Body of pancreas (tissue), 4 donors: ENCODE results near the gene MYH11. TPM values are rescaled to one million over a fixed set of nuclear protein-coding genes. Genes with fewer than 3 reads are reported as not detected.
A peak's percentile ranks its signal among the peaks of the same experiment; 100 is the strongest.
"Not testable (repeated sequence)": the region's sequence is repeated elsewhere in the genome, so short reads cannot be mapped to it uniquely, and the experiment has no call there.

Experiments
- ATAC-seq: fragments of 150-250 bp; one replicate; pipeline ENCODE4 v1.9.1; 2016
- DNase-seq, 4 donors: peaks; one replicate each; pipeline ENCODE4 v3.0.0-alpha.2; 2019
- H3K27ac ChIP-seq, 4 donors: fragments of 200-600 bp; sonication (generic); 1 replicate in 3 of 4; 2 replicates in 1 of 4; pipeline versions ENCODE4 v1.5.1 to v1.6.1; 2016 to 2019; ENCODE audit warnings: mild to moderate bottlenecking in 1 of 4, mixed read lengths in 1 of 4, moderate library complexity in 1 of 4
- H3K27me3 ChIP-seq, 2 donors: fragments of 200-600 bp; sonication (generic); one replicate each; pipeline ENCODE4 v1.6.0; 2016; ENCODE audit warnings: mild to moderate bottlenecking in 1 of 2
- H3K36me3 ChIP-seq, 2 donors: fragments of 200-600 bp; sonication (generic); replicated peaks in 1 of 2; 2 replicates each; pipeline ENCODE4 v1.5.1; 2016; ENCODE audit warnings: low read depth in 2 of 2; ENCODE audit not compliant: insufficient read depth in 1 of 2
- H3K4me1 ChIP-seq: fragments of 200-600 bp; sonication (generic); one replicate; pipeline ENCODE4 v1.6.0; 2016
- H3K4me3 ChIP-seq, 2 donors: fragments of 200-600 bp; sonication (generic); 1 replicate in 1 of 2; 2 replicates in 1 of 2; pipeline ENCODE4 v1.5.1; 2016 to 2019
- H3K9me3 ChIP-seq, 3 donors: fragments of 200-600 bp; sonication (generic); 1 replicate in 2 of 3; 2 replicates in 1 of 3; pipeline ENCODE4 v1.5.1; 2016
- POLR2A ChIP-seq, 3 donors: fragments of 450-650 bp; IDR thresholded peaks; one replicate each; pipeline ENCODE4 v1.6.1; 2016; ENCODE audit warnings: antibody characterized with exemption in 3 of 3, mild to moderate bottlenecking in 2 of 3
- WGBS, 2 donors: methylation state at CpG; one replicate each; pipeline ENCODE4 v1.1.5; 2017; 5-methylcytosine and 5-hydroxymethylcytosine counted together
- intact Hi-C: fragments of 100-400 bp; cut with DNase I; formaldehyde crosslinking; loops from one replicate; pipeline ENCODE4 v1.15.1; 2023
- total RNA-seq, 2 donors: library from RNA; depleted of rRNA; stranded (reverse); fragments of >200 nt; gene quantifications; one replicate each; pipeline ENCODE4 v1.1.0, GENCODE V29; 2016
- TF ChIP-seq, protein P1 (sequence below), 7 experiments: fragments of 450-650 bp in 4 of 7; fragments of 200-600 bp in 3 of 7; sonication (generic) in 3 of 7; IDR thresholded peaks; one replicate each; pipeline ENCODE4 v1.5.1; 2016 to 2019; ENCODE audit warnings: antibody characterized with exemption in 7 of 7

Gene MYH11
- total RNA-seq, 2 donors from 2014 or later, result 14.2 to 19.7 TPM

DNA sequence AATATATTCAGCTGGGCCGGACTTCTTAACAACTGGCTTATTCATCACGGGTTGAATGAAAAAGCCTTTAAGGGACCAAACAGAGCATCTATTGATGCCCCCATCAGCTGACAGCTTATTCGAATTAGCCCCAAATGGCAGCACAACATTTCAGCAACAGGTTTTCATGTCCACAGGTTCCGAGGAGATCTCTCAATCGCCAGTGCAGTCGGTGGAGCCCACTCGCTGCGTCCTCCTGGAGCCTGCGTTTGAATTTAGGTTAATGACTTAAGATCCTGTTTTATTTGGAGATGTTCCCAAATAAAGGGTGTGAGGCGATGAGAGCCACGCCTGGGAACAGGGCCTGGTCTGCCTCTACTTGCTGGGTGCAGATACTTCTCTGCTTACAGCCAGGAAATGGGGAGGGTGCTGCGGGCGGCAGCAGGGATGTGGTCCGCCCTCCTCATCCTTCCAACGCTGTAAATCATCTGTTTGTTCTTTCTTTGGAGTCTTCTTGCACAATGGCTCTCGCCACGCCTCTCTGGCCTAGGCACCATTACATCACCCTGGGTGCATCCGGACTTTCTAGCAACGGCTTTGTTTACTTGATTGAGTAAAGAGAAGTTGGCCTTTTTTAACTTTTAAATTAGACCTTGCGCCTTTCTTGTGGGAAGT, 184.2 kb downstream of the MYH11 start:
- Histone ChIP-seq H3K36me3 (peaks cover 0 to 8% of the 10 kb centered on the region in 2 donors), H3K9me3 (no peaks in the 10 kb centered on the region), H3K4me1 (no peaks in the 10 kb centered on the region), H3K27me3 (no peaks in the 10 kb centered on the region), H3K4me3 (no peak overlapping the region), H3K27ac (peak overlapping the region in 2 of 4 donors; percentile 41 to 63)
- intact Hi-C loops, result no loop called here
- ATAC-seq, result peak; percentile 74
- WGBS, 2 donors, result 63 to 76% methylated on average over 18 to 20 of the region's 20 CpGs
- TF ChIP-seq, protein P1, sequence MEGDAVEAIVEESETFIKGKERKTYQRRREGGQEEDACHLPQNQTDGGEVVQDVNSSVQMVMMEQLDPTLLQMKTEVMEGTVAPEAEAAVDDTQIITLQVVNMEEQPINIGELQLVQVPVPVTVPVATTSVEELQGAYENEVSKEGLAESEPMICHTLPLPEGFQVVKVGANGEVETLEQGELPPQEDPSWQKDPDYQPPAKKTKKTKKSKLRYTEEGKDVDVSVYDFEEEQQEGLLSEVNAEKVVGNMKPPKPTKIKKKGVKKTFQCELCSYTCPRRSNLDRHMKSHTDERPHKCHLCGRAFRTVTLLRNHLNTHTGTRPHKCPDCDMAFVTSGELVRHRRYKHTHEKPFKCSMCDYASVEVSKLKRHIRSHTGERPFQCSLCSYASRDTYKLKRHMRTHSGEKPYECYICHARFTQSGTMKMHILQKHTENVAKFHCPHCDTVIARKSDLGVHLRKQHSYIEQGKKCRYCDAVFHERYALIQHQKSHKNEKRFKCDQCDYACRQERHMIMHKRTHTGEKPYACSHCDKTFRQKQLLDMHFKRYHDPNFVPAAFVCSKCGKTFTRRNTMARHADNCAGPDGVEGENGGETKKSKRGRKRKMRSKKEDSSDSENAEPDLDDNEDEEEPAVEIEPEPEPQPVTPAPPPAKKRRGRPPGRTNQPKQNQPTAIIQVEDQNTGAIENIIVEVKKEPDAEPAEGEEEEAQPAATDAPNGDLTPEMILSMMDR (IDR thresholded peaks at IDR 0.05), result no peak
- TF ChIP-seq POLR2A (IDR thresholded peaks at IDR 0.05), result peak in 1 of 3 donors; percentile 31
- DNase-seq, result peak; percentile 32 to 85 (median 58)

DNA sequence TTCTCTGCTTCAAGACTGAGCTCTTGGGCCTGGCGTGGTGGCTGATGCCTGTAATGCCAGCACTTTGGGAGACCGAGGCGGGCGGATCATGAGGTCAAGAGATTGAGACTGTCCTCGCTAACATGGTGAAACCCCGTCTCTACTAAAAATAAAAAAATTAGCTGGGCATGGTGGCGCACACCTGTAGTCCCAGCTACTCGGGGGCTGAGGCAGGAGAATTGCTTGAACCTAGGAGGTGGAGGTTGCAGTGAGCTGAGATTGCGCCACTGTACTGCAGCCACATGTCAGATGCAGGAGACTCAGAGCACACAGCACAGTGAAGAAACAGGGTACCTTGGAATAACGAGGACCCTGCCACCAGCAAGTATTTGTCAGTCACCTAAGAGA, 184.7 kb downstream of the MYH11 start:
- DNase-seq, ATAC-seq, H3K27me3 ChIP-seq, H3K36me3 ChIP-seq, H3K4me1 ChIP-seq, intact Hi-C loops, H3K4me3 ChIP-seq, H3K9me3 ChIP-seq: not testable (repeated sequence)
- 91 to 94% methylated on average over 10 of the region's 10 CpGs for WGBS, 2 donors
- H3K27ac ChIP-seq, result peak overlapping the region in 2 of 4 donors; percentile 41 to 63

DNA sequence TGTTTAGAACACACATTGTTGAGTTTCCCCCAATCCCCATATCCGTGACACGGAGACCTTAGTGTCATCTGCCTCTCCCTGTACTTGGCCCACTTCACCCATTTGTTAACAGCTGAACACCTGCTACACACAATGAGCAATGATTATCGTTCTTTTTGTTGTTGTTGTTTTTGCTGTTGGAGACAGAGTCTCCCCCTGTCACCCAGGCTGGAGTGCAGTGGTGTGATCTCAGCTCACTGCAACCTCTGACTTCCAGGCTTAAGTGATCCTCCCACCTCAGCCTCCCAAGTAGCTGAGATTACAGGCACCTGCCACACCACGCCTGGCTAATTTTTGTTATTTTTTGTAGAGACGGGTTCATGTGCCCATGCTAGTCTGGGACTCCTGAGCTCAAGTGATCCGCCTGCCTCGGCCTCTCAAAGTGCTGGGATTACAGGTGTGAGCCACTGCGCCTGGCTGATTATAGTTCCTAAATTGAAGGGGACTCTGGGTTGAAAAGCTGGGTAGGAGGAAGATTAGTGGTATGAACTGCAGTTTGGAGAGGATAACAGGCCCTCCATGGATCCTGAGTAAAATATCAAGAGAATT, 185.2 kb downstream of the MYH11 start:
- no peaks in the 10 kb centered on the region for H3K27me3 ChIP-seq
- no peaks in the 10 kb centered on the region for H3K4me1 ChIP-seq
- ATAC-seq (no peak), DNase-seq (no peak)
- 94 to 95% methylated on average over 8 of the region's 8 CpGs for WGBS, 2 donors
- no peak for TF ChIP-seq POLR2A (IDR thresholded peaks at IDR 0.05)
- TF ChIP-seq, protein P1 (IDR thresholded peaks at IDR 0.05), result no peak
- peaks cover 0 to 9% of the 10 kb centered on the region in 2 donors for H3K36me3 ChIP-seq
- no peaks in the 10 kb centered on the region for H3K9me3 ChIP-seq
- intact Hi-C loops, result no loop called here
- no peak overlapping the region for H3K27ac ChIP-seq
- H3K4me3 ChIP-seq, result no peak overlapping the region

DNA sequence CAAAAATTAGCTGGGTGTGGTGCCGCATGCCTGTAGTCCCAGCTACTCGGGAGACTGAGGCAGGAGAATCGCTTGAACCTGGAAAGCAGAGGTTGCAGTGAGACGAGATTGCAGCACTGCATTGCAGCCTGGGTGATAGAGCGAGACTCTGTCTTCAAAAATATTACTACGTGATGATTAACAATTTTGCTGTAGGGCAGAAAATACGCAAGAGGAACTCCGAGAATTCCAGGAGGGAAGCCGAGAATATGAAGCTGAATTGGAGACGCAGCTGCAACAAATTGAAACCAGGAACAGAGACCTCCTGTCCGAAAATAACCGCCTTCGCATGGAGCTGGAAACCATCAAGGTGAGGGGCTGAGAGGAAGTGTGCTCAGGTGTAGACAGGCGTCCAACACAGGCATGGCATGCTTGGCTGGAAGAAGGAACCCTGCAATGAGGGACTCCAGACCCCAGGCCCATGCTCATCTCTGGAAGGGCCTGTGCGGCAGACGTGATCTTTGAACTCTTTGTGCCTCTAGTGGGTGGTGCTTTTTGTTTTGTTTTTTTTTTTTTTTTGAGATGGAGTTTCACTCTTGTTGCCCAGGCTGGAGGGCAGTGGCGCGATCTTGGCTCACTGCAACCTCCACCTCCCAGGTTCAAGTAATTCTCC, 189.6 kb downstream of the MYH11 start:
- peaks cover 0 to 12% of the 10 kb centered on the region in 2 donors for H3K36me3 ChIP-seq
- no peak for ATAC-seq
- intact Hi-C loops, result no loop called here

DNA sequence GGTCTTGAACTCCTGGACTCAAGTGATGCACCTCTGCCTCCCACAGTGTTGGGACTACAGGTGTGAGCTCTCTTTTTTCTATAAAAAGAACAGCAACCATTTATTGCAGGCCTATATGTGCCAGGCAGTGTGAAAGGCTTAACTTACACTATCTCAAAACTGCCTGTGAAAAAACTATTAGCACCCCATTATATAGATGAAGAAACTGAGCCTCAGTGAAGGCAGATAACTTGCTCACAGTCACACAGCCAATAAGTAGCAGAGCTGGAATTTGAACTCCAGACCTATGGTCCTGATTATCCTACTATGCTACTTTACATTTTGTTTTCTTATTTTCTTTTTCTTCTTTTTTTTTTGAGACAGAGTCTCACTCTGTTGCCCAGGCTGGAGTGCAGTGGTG, 191.7 kb downstream of the MYH11 start:
- Histone ChIP-seq H3K4me3 (no peak overlapping the region), H3K27me3 (no peaks in the 10 kb centered on the region), H3K4me1 (no peaks in the 10 kb centered on the region), H3K36me3 (peaks cover 0 to 11% of the 10 kb centered on the region in 2 donors), H3K9me3 (no peaks in the 10 kb centered on the region), H3K27ac (no peak overlapping the region)
- intact Hi-C loops, result no loop called here
- TF ChIP-seq, protein P1 (IDR thresholded peaks at IDR 0.05), result no peak
- no peak for TF ChIP-seq POLR2A (IDR thresholded peaks at IDR 0.05)
- ATAC-seq (no peak), DNase-seq (no peak)

More for the DNA sequence above, 189.6 kb downstream of the MYH11 start:
- H3K4me3 ChIP-seq, result no peak overlapping the region
- no peak for TF ChIP-seq POLR2A (IDR thresholded peaks at IDR 0.05)
- TF ChIP-seq, protein P1 (IDR thresholded peaks at IDR 0.05), result no peak
- no peaks in the 10 kb centered on the region for H3K27me3 ChIP-seq
- no peaks in the 10 kb centered on the region for H3K9me3 ChIP-seq
- no peak for DNase-seq
- H3K27ac ChIP-seq, result no peak overlapping the region
- H3K4me1 ChIP-seq, result no peaks in the 10 kb centered on the region
- WGBS, 2 donors, result 88 to 91% methylated on average over 18 of the region's 18 CpGs
